Fibroblast of skin of right biceps (primary cell): ENCODE data around the gene NOC3L.

Source experiments
- DNase-seq: peaks from one replicate; pipeline ENCODE4 v3.0.0-alpha.2; 2013

The NOC3L gene

GRCh38 chr10:94299417-94299816 is 63.3 kb downstream of the NOC3L start:
- peak; percentile 58 for DNase-seq

- DNase-seq: no peak
Observed at GRCh38 chr10:94294168-94294567, 68.6 kb downstream of the NOC3L start.

- DNase-seq: peak; percentile 40
Observed at GRCh38 chr10:94293354-94293753, 69.4 kb downstream of the NOC3L start.

GRCh38 chr10:94292434-94293090 is 70.2 kb downstream of the NOC3L start:
- DNase-seq: peak; percentile 87

GRCh38 chr10:94288361-94289101 is 74.2 kb downstream of the NOC3L start:
- DNase-seq: no peak

GRCh38 chr10:94287336-94287735 is 75.4 kb downstream of the NOC3L start:
- peak; percentile 74 for DNase-seq

- peak; percentile 65 for DNase-seq
Observed at GRCh38 chr10:94286901-94287300, 75.8 kb downstream of the NOC3L start.

- no peak for DNase-seq
Observed at GRCh38 chr10:94285271-94285670, 77.5 kb downstream of the NOC3L start.
